Skeletal muscle tissue (tissue), 4 donors: Measurements from ENCODE around the gene GOLGA6A. TPM values are rescaled to one million over a fixed set of nuclear protein-coding genes. Genes with fewer than 3 reads are reported as not detected.
"Not testable (repeated sequence)": the region's sequence is repeated elsewhere in the genome, so short reads cannot be mapped to it uniquely, and the experiment has no call there.

Experiments used
- H3K27ac ChIP-seq: one replicate; pipeline ENCODE4 v1.7.0; 2013; ENCODE audit warnings: mild to moderate bottlenecking, low read depth, low read length, inconsistent platforms
- H3K27me3 ChIP-seq, 3 donors: one replicate each; pipeline ENCODE4 v1.7.0; 2013; ENCODE audit warnings: low read length in 3 of 3; ENCODE audit not compliant: control insufficient read depth in 3 of 3, insufficient read depth in 3 of 3
- H3K36me3 ChIP-seq, 3 donors: one replicate each; pipeline ENCODE4 v1.7.0; 2013; ENCODE audit warnings: low read length in 3 of 3; ENCODE audit not compliant: control insufficient read depth in 3 of 3, insufficient read depth in 3 of 3
- H3K4me1 ChIP-seq, 3 donors: one replicate each; pipeline ENCODE4 v1.7.0; 2013; ENCODE audit warnings: low read length in 3 of 3, mild to moderate bottlenecking in 3 of 3; ENCODE audit not compliant: control insufficient read depth in 3 of 3, insufficient read depth in 3 of 3
- H3K4me3 ChIP-seq, 3 donors: one replicate each; pipeline ENCODE4 v1.7.0; 2013; ENCODE audit warnings: low read length in 3 of 3
- H3K9ac ChIP-seq, 3 donors: one replicate each; pipeline ENCODE4 v1.7.0; 2013; ENCODE audit warnings: low read length in 3 of 3, mild to moderate bottlenecking in 3 of 3, moderate library complexity in 2 of 3, low read depth in 1 of 3
- H3K9me3 ChIP-seq, 3 donors: one replicate each; pipeline ENCODE4 v1.7.0; 2013; ENCODE audit warnings: low read length in 3 of 3; ENCODE audit not compliant: control insufficient read depth in 3 of 3
- total RNA-seq: library from RNA; depleted of rRNA; stranded (reverse); fragments of >200 nt; gene quantifications from one replicate; pipeline ENCODE4 v1.2.3, GENCODE V29; 2014
- donor health status: Osteomylitis.

The GOLGA6A gene
- total RNA-seq, 1 donor from 2014 or later, result 1.0 TPM

DNA sequence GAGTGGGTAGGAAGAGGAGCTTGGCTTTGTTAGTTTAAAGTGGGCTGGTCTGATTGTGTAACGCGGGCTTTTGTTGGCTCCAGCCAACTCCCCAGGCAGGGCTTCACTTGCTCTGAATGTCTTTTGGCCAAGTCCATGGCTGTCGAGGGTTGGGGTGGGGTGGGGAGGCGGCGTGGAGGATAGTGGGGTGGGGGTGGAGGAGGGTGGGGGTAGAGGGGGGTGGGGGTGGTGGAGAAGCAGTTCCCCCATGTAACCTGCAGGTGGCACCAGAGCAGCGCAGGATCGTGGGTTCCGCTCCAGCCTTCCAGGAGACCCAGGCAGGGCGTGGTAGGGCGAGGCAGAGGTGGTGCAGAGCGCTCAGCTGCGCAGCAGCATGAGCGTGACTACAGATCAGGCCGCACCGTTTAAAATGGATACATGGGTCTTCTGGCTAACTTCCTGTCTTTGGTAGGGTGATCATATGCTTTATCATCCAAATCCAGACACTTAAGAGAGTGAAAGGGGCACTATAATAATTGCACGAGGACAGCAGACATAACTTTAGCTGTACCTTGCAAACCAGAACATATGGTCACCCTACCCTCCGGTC, 28.3 kb downstream of the GOLGA6A start:
- peaks cover 28 to 31% (median 30%) of the 10 kb centered on the region in 3 donors for H3K4me1 ChIP-seq
- no peak overlapping the region for H3K27ac ChIP-seq
- no peaks in the 10 kb centered on the region for H3K27me3 ChIP-seq
- H3K36me3 ChIP-seq, result no peaks in the 10 kb centered on the region
- H3K9me3 ChIP-seq, result no peaks in the 10 kb centered on the region
- no peak overlapping the region for H3K9ac ChIP-seq
- H3K4me3 ChIP-seq, result peak overlapping the region in 2 of 3 donors; percentile 54 to 58

DNA sequence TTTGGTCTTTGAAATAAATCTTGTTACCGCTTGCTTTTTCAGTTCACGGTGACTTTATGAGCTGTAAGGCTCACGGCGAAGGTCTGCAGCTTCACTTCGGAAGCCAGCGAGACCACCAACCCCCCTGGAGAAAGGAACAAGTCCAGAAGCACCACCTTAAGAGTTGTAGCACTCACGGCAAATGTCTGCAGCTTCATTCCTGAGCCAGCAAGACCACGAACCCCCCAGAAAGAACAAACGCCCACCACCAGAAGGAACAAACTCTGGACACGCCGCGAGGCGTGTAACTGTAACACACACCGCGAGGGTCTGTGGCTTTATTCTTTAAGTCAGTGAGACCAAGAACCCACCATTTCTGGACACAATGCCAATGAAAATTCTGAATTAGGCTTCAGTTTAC, 28.8 kb downstream of the GOLGA6A start:
- no peak overlapping the region for H3K27ac ChIP-seq
- no peak overlapping the region for H3K4me3 ChIP-seq
- peaks cover 28 to 31% (median 30%) of the 10 kb centered on the region in 3 donors for H3K4me1 ChIP-seq
- H3K27me3 ChIP-seq, result no peaks in the 10 kb centered on the region
- no peaks in the 10 kb centered on the region for H3K9me3 ChIP-seq
- no peaks in the 10 kb centered on the region for H3K36me3 ChIP-seq
- H3K9ac ChIP-seq, result no peak overlapping the region

DNA sequence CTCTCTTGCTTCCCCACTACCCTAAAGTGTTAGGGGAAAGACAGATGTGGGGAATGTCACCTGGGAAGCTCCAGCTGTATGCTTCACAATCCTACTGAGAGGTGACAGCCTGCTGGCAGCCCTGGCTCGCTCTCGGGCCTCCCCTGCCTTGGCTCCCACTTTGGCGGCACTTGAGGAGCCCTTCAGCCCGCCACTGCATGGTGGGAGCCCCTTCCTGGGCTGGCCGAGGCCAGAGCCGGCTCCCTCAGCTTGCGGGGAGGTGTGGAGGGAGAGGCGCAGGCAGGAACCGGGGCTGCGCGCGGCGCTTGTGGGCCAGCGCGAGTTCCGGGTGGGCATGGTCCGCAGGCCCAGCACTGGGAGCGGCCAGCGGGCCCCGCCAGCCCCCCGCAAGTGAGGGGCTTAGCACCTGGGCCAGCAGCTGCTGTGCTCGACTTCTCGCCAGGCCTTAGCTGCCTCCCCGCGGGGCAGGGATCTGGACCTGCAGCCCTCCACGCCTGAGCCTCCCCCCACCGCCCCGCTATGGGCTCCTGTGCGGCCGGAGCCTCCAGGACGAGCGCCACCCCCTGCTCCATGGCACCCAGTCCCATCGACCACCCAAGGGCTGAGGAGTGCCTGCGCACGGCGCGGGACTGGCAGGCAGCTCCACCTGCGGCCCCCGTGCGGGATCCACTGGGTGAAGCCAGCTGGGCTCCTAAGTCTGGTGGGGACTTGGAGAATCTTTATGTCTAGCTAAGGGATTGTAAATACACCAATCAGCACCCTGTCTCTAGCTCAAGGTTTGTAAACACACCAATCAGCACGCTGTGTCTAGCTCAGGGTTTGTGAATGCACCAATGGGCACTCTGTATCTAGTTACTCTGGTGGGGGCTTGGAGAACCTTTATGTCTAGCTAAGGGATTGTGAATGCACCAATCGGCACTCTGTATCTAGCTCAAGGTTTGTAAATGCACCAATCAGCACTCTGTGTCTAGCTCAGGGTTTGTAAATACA, 29.8 kb downstream of the GOLGA6A start:
- not testable (repeated sequence) for H3K9ac ChIP-seq, H3K9me3 ChIP-seq, H3K36me3 ChIP-seq, H3K27me3 ChIP-seq, H3K4me3 ChIP-seq
- H3K4me1 ChIP-seq, result peaks cover 33 to 37% (median 35%) of the 10 kb centered on the region in 3 donors
- peak overlapping the region; percentile 87 for H3K27ac ChIP-seq

DNA sequence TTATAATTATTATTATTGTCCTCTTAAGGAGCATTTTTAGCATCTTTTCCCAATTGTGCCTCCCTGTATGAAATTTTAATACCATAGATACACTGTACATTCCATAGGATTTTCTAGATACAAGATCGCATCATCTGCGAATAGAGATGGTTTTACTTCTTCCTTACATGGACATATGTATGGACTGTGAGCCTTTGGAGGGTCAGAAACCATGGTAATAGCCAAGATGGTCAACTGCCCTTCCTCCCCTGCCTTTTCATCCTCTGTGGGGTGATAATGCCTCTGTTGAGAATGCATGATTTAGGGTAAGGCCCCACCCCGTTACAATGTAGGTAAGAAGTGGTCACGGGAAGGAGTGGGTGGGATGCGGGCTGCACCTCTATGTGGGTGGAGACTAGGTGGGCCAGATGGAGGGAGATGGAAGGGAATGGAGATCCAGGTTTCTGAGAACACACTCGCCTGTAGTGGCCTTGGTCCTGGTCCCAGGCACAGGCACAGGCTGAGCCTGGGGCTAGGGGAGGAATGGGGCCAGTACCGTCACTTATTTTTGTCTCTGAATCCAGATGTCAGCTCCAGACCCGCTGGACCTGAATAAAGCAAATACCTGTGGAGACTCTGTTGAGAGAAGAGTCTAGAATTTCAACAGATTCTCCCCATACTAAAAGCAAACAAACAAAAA, 31.7 kb downstream of the GOLGA6A start:
- Histone ChIP-seq H3K9me3 (no peaks in the 10 kb centered on the region), H3K9ac (peak overlapping the region in 2 of 3 donors; percentile 27 to 54), H3K27ac (peak overlapping the region; percentile 87), H3K4me3 (no peak overlapping the region), H3K36me3 (no peaks in the 10 kb centered on the region), H3K27me3 (no peaks in the 10 kb centered on the region), H3K4me1 (peaks cover 35 to 47% (median 40%) of the 10 kb centered on the region in 3 donors)

DNA sequence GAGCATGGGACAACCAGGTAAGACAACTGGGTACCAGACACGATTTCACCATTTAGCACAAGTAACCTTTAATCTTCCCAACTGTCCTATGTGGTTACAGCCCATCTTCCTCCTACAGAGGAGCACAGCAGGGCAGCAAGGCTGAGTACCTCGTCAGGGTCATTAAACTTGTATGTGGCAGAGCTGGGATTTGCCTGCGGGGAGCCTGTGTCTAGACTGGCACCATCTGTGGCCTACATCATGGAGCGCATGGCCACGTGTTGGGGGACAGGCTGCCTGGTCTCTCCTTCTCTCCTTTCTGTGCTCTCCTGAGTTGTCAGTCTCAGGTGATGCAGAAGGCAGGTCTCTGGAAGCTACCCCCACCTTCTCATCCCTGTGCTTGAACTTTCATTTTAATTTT, 32.2 kb downstream of the GOLGA6A start:
- H3K4me3 ChIP-seq, result no peak overlapping the region
- peaks cover 0 to 4% (median 0%) of the 10 kb centered on the region in 3 donors for H3K36me3 ChIP-seq
- peak overlapping the region; percentile 87 for H3K27ac ChIP-seq
- peaks cover 35 to 51% (median 45%) of the 10 kb centered on the region in 3 donors for H3K4me1 ChIP-seq
- H3K9ac ChIP-seq, result no peak overlapping the region
- H3K9me3 ChIP-seq, result no peaks in the 10 kb centered on the region
- H3K27me3 ChIP-seq, result no peaks in the 10 kb centered on the region

DNA sequence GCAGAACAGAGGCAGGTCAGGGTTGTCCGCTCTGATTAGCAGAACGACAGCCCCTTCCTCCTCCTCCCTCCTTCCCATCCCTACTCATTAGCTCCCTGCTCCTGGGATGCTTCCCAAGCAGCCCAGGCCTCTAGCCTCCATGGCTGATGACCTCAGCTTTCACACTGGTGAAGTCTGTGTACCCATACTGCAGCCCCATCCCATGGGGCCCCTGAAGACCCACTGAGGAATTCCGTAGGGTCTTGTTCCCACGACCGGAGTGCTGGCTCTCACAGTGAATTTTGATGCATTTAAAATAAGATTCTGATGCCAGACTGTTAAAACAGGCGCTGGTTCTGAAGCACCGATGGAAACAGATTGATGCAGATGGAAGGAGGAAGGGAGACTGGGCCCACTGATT, 36.1 kb downstream of the GOLGA6A start:
- Histone ChIP-seq H3K27ac (peak overlapping the region; percentile 10), H3K4me3 (no peak overlapping the region), H3K4me1 (peaks cover 44 to 54% (median 54%) of the 10 kb centered on the region in 3 donors), H3K9ac (no peak overlapping the region), H3K9me3 (no peaks in the 10 kb centered on the region), H3K36me3 (peaks cover 5 to 21% (median 12%) of the 10 kb centered on the region in 3 donors), H3K27me3 (no peaks in the 10 kb centered on the region)

DNA sequence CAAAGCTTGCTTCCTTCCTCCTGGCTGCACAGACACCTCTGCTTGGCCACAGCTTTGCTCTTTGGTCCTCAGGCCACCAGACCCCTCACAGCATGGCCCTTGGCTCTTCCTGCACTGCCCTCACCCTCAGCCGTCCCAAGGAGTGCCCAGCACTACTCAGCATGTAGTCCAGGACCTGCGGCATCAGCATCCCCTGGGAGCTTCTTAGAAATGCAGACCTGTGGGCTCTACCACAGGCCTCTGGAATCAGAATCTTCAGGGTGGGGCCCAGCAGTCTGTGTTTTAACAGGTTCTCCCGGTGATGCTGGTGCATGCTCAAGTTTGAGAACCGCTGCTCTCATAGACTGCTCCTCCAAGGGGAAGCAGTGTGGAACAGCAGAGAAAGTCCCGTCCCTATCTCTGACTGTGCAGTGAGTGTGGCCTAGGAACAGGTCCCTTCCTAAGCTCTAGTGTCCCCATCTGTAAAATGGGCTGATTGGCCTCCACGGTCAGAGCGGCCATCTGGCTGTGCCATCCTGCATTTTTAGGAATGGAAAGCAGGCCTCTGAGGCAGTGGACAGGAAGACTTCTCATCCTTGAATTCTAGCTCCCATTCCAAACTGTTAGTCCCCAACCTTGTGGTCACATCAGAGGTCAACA, 36.6 kb downstream of the GOLGA6A start:
- Histone ChIP-seq H3K36me3 (peaks cover 5 to 21% (median 12%) of the 10 kb centered on the region in 3 donors), H3K9ac (no peak overlapping the region), H3K4me3 (no peak overlapping the region), H3K9me3 (no peaks in the 10 kb centered on the region), H3K27me3 (no peaks in the 10 kb centered on the region), H3K27ac (peak overlapping the region; percentile 10), H3K4me1 (peaks cover 46 to 58% (median 52%) of the 10 kb centered on the region in 3 donors)

DNA sequence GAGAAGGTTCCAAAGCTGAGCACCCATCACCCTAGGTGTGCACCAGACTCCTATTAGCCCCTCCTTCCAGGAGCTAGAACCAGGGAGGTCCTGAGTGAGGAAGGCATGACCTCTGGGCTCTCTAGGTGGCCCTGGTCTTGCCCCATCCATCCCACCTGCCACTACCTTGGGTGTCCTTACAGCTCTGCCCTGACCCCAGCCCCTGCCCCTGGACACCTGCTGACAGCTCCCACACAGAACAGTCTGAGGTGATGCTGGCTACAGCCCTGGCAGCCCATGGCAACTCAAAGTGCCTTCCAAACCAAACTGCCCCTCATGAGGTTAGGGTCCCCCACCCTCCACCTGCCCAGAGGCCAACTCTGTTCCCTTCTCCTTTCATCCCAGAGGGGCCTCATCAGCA, 37.2 kb downstream of the GOLGA6A start:
- peaks cover 44 to 58% (median 49%) of the 10 kb centered on the region in 3 donors for H3K4me1 ChIP-seq

DNA sequence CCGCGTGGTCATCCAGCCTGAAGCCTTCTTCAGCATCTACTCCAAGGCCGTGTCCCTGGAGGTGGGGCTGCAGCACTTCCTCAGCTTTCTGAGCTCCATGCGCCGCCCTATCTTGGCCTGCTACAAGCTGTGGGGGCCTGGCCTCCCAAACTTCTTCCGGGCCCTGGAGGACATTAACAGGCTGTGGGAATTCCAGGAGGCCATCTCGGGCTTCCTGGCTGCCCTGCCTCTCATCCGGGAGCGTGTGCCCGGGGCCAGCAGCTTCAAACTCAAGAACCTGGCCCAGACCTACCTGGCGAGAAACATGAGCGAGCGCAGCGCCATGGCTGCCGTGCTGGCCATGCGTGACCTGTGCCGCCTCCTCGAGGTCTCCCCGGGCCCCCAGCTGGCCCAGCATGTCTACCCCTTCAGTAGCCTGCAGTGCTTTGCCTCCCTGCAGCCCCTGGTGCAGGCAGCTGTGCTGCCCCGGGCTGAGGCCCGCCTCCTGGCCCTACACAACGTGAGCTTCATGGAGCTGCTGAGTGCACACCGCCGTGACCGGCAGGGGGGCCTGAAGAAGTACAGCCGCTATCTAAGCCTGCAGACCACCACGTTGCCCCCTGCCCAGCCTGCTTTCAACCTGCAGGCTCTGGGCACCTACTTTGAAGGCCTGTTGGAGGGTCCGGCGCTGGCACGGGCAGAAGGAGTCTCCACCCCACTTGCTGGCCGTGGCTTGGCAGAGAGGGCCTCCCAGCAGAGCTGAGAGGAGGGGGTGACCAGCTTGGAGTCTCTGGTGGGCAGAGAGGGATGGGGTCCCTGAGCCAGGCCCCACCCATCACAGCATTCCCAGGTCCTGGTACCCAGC, 37.9 kb downstream of the GOLGA6A start:
- H3K27ac ChIP-seq, result peak overlapping the region; percentile 42
- H3K4me1 ChIP-seq, result peaks cover 43 to 60% (median 51%) of the 10 kb centered on the region in 3 donors
- H3K4me3 ChIP-seq, result no peak overlapping the region
- peaks cover 5 to 21% (median 12%) of the 10 kb centered on the region in 3 donors for H3K36me3 ChIP-seq
- H3K9ac ChIP-seq, result no peak overlapping the region
- H3K27me3 ChIP-seq, result no peaks in the 10 kb centered on the region
- no peaks in the 10 kb centered on the region for H3K9me3 ChIP-seq

More for the DNA sequence above, 37.2 kb downstream of the GOLGA6A start:
- no peaks in the 10 kb centered on the region for H3K9me3 ChIP-seq
- no peak overlapping the region for H3K27ac ChIP-seq
- no peak overlapping the region for H3K9ac ChIP-seq
- no peak overlapping the region for H3K4me3 ChIP-seq
- H3K36me3 ChIP-seq, result peaks cover 5 to 21% (median 12%) of the 10 kb centered on the region in 3 donors
- no peaks in the 10 kb centered on the region for H3K27me3 ChIP-seq
